T-cell (primary cell): ENCODE data around the gene LCLAT1. TPM values are rescaled to one million over a fixed set of nuclear protein-coding genes. Genes with fewer than 3 reads are reported as not detected.

Source experiments
- ATAC-seq, 4 experiments: fragments of 200-7000 bp in 3 of 4; fragments of 150-1000 bp in 1 of 4; cut with Tn5 transposase; replicated peaks in 1 of 4; 1 replicate in 3 of 4; 2 replicates in 1 of 4; pipeline ENCODE4 v1.10.0; 2021; ENCODE audit warnings: moderate library complexity in 3 of 4, mild to moderate bottlenecking in 2 of 4, moderate number of reproducible peaks in 1 of 4
- CTCF ChIA-PET, 2 donors: fragments of 300-600 bp; sonication (Branson Sonifier 250); formaldehyde crosslinking; loops; one replicate each; lab custom pipeline; 2022; ENCODE audit warnings: antibody characterized with exemption in 2 of 2; lab: Charles Lee
- POLR2A ChIA-PET, 2 donors: fragments of 300-600 bp; sonication (Branson Sonifier 250); formaldehyde crosslinking; loops; one replicate each; lab custom pipeline; 2022; ENCODE audit warnings: antibody characterized with exemption in 2 of 2; lab: Charles Lee
- DNase-seq, 35 experiments: peaks; one replicate each; pipeline versions ENCODE4 v3.0.0 to v3.0.0-alpha.2; 2013 to 2023
- H3K27ac ChIP-seq: one replicate; pipeline ENCODE4 v1.5.1; 2013; ENCODE audit warnings: low read length
- H3K27me3 ChIP-seq, 2 experiments: replicated peaks in 1 of 2; 1 replicate in 1 of 2; 2 replicates in 1 of 2; pipeline versions ENCODE4 v1.6.1 to v1.7.0; 2013; ENCODE audit warnings: low read length in 1 of 2, mixed read lengths in 1 of 2; ENCODE audit not compliant: control insufficient read depth in 2 of 2, insufficient read depth in 2 of 2; ENCODE audit errors: extremely low read depth in 1 of 2
- H3K36me3 ChIP-seq, 2 donors: 1 replicate in 1 of 2; 2 replicates in 1 of 2; pipeline versions ENCODE4 v1.6.1 to v1.7.0; 2013; ENCODE audit warnings: low read length in 1 of 2; ENCODE audit not compliant: control insufficient read depth in 2 of 2, insufficient read depth in 1 of 2; ENCODE audit errors: extremely low read depth in 1 of 2
- H3K4me1 ChIP-seq, 2 experiments: 1 replicate in 1 of 2; 2 replicates in 1 of 2; pipeline versions ENCODE4 v1.6.1 to v1.7.0; 2013; ENCODE audit warnings: low read length in 2 of 2, mixed read lengths in 1 of 2; ENCODE audit not compliant: insufficient read depth in 2 of 2, control insufficient read depth in 1 of 2; ENCODE audit errors: extremely low read depth in 1 of 2
- H3K4me3 ChIP-seq, 2 donors: 1 replicate in 1 of 2; 2 replicates in 1 of 2; pipeline versions ENCODE4 v1.5.1 to v1.7.0; 2013; ENCODE audit warnings: mild to moderate bottlenecking in 2 of 2, low read length in 1 of 2, moderate library complexity in 1 of 2; ENCODE audit not compliant: control insufficient read depth in 1 of 2; ENCODE audit errors: extremely low read depth in 1 of 2
- H3K9me3 ChIP-seq: 2 replicates; pipeline ENCODE4 v1.7.0; 2013
- H3K27ac Mint-ChIP-seq, 2 donors: one replicate each; pipeline ENCODE4 v1.8.0; 2020 to 2021; ENCODE audit warnings: mild to moderate bottlenecking in 2 of 2, mixed read lengths in 2 of 2
- H3K27me3 Mint-ChIP-seq, 2 donors: one replicate each; pipeline ENCODE4 v1.8.0; 2021 to 2022; ENCODE audit warnings: mixed read lengths in 2 of 2
- H3K36me3 Mint-ChIP-seq: one replicate; pipeline ENCODE4 v1.8.0; 2021; ENCODE audit warnings: mixed read lengths
- H3K4me1 Mint-ChIP-seq, 3 donors: one replicate each; pipeline ENCODE4 v1.8.0; 2020 to 2022; ENCODE audit warnings: mixed read lengths in 3 of 3, mild to moderate bottlenecking in 1 of 3
- H3K4me3 Mint-ChIP-seq, 3 donors: one replicate each; pipeline ENCODE4 v1.8.0; 2020 to 2022; ENCODE audit warnings: mild to moderate bottlenecking in 3 of 3, mixed read lengths in 3 of 3, moderate library complexity in 3 of 3
- H3K9me3 Mint-ChIP-seq, 3 donors: one replicate each; pipeline ENCODE4 v1.8.0; 2020 to 2022; ENCODE audit warnings: mixed read lengths in 3 of 3
- WGBS: methylation state at CpG from one replicate; pipeline ENCODE4 v1.1.5; 2013; ENCODE audit warnings: missing lambda C conversion rate; ENCODE audit not compliant: insufficient coverage; 5-methylcytosine and 5-hydroxymethylcytosine counted together
- total RNA-seq, 35 experiments: library from RNA in 6 of 35; stranded (reverse) in 6 of 35; fragments of 120-200 nt in 1 of 35; gene quantifications; one replicate each; pipeline versions ENCODE4 v1.2.1 to v1.2.4 and lab custom pipeline; 2013 to 2026

The LCLAT1 gene
- total RNA-seq, 5 donors from 2014 or later (not counting 1 experiment from before 2014, with no cell fraction given), result 13.8 to 33.0 (median 19.6) TPM

DNA sequence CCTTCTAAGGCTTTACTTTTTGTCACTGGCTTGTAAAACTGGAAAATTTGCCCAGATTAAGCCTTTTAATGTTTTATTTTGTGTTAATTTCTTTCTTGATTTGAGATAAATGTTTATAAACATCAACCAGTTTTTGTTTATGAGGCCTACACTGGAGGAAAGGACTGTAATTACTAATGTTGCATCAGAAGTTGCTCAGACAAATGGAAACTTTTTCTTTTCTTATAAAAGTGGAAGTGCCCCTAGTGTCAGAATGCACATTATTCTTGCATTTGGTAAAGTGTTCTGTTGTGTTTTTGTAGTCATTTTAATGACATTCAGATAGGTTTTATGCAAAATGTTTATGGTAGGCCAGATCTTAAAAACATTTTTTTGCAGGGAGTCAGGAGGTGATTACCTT is 25.3 kb downstream of the LCLAT1 start:
- peaks cover 0 to 12% of the 10 kb centered on the region in 2 experiments for H3K4me1 ChIP-seq
- CTCF ChIA-PET, result no interaction called here
- Mint-ChIP-seq H3K9me3 (peaks cover 0 to 6% (median 0%) of the 10 kb centered on the region in 3 donors), H3K4me1 (peaks cover 39 to 62% (median 45%) of the 10 kb centered on the region in 3 donors), H3K4me3 (no peak overlapping the region), H3K27ac (no peak overlapping the region), H3K27me3 (no peaks in the 10 kb centered on the region), H3K36me3 (peaks cover 15% of the 10 kb centered on the region)
- POLR2A ChIA-PET, result no interaction called here
- ATAC-seq (no peak), DNase-seq (no peak)
- no peaks in the 10 kb centered on the region for H3K27me3 ChIP-seq
- H3K4me3 ChIP-seq, result no peak overlapping the region
- no peaks in the 10 kb centered on the region for H3K36me3 ChIP-seq
- no peaks in the 10 kb centered on the region for H3K9me3 ChIP-seq
- no peak overlapping the region for H3K27ac ChIP-seq

- Mint-ChIP-seq H3K4me3 (no peak overlapping the region), H3K27me3 (no peaks in the 10 kb centered on the region), H3K9me3 (no peaks in the 10 kb centered on the region), H3K27ac (no peak overlapping the region), H3K36me3 (peaks cover 10% of the 10 kb centered on the region), H3K4me1 (peaks cover 30 to 47% (median 34%) of the 10 kb centered on the region in 3 donors)
- H3K36me3 ChIP-seq, result peaks cover 0 to 6% of the 10 kb centered on the region in 2 donors
- H3K9me3 ChIP-seq, result no peaks in the 10 kb centered on the region
- no peak for ATAC-seq
- POLR2A ChIA-PET, result interaction anchor here in 1 of 2 donors (1.4 kb wide), 1 partner anchor 16 kb away, joined by 4 read pairs; no protein-coding TSS in a partner anchor
- DNase-seq, result peak in 1 of 35 experiments; percentile 16
- CTCF ChIA-PET, result interaction anchor here (0.6 to 3.2 kb wide), 8 partner anchors 9 to 311 kb away, joined by 3 to 25 read pairs (median 5); no protein-coding TSS in a partner anchor
- no peak overlapping the region for H3K27ac ChIP-seq
- no peaks in the 10 kb centered on the region for H3K27me3 ChIP-seq
- no peak overlapping the region for H3K4me3 ChIP-seq
- peaks cover 0 to 12% of the 10 kb centered on the region in 2 experiments for H3K4me1 ChIP-seq
Observed at GRCh38 chr2:30475542-30475941, 28.5 kb downstream of the LCLAT1 start.

DNA sequence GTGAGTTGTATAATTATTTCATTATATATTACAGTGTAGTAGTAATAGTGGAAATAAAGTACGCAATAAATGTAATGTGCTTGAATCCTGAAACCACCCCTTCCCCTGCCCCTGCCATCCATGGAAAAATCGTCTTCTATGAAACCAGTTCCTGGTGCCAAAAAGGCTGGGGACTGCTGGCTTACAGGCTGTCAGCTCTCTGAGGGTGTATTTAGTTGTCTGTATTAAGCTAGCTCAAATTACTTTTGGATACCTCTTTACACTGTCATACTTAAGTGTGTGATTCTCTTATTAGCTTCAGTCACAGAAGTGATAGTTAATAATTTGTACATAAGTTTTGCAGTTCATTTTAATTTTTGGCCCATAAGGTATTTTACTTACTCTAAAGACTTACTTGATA is 29.6 kb downstream of the LCLAT1 start:
- H3K36me3 ChIP-seq, result peaks cover 0 to 9% of the 10 kb centered on the region in 2 donors
- H3K27me3 Mint-ChIP-seq, result no peaks in the 10 kb centered on the region
- no CpG with 5 or more reads among the region's 2 CpGs for WGBS
- peaks cover 4 to 12% of the 10 kb centered on the region in 2 experiments for H3K4me1 ChIP-seq
- H3K4me3 Mint-ChIP-seq, result no peak overlapping the region
- H3K27ac Mint-ChIP-seq, result no peak overlapping the region
- peaks cover 39 to 52% (median 41%) of the 10 kb centered on the region in 3 donors for H3K4me1 Mint-ChIP-seq
- H3K9me3 ChIP-seq, result no peaks in the 10 kb centered on the region
- H3K27me3 ChIP-seq, result no peaks in the 10 kb centered on the region
- CTCF ChIA-PET, result interaction anchor here (0.5 to 3.2 kb wide), 6 partner anchors 231 to 312 kb away, joined by 3 to 25 read pairs (median 6); no protein-coding TSS in a partner anchor
- no peak overlapping the region for H3K4me3 ChIP-seq
- H3K27ac ChIP-seq, result no peak overlapping the region
- H3K36me3 Mint-ChIP-seq, result peaks cover 15% of the 10 kb centered on the region
- ATAC-seq, result no peak
- H3K9me3 Mint-ChIP-seq, result no peaks in the 10 kb centered on the region
- POLR2A ChIA-PET, result interaction anchor here in 1 of 2 donors (1.4 kb wide), 1 partner anchor 15 kb away, joined by 4 read pairs; no protein-coding TSS in a partner anchor
- no peak for DNase-seq

- ChIA-PET CTCF (interaction anchor here in 1 of 2 donors (0.6 to 1.5 kb wide), 3 partner anchors 44 to 231 kb away, joined by 3 to 5 read pairs (median 5); no protein-coding TSS in a partner anchor), POLR2A (interaction anchor here in 1 of 2 donors (0.5 kb wide), 1 partner anchor 11 kb away, joined by 3 read pairs; no protein-coding TSS in a partner anchor)
- H3K27me3 ChIP-seq, result no peaks in the 10 kb centered on the region
- H3K27ac ChIP-seq, result no peak overlapping the region
- WGBS, result 100% methylated on average over 5 of the region's 6 CpGs
- Mint-ChIP-seq H3K4me3 (no peak overlapping the region), H3K9me3 (no peaks in the 10 kb centered on the region), H3K36me3 (peaks cover 15% of the 10 kb centered on the region), H3K27ac (no peak overlapping the region), H3K4me1 (peaks cover 15 to 33% (median 27%) of the 10 kb centered on the region in 3 donors), H3K27me3 (no peaks in the 10 kb centered on the region)
- DNase-seq, result no peak
- no peak for ATAC-seq
- H3K4me3 ChIP-seq, result no peak overlapping the region
- H3K36me3 ChIP-seq, result peaks cover 0 to 9% of the 10 kb centered on the region in 2 donors
- H3K9me3 ChIP-seq, result no peaks in the 10 kb centered on the region
- peaks cover 1 to 4% of the 10 kb centered on the region in 2 experiments for H3K4me1 ChIP-seq
Observed at GRCh38 chr2:30480703-30481322, 33.8 kb downstream of the LCLAT1 start.

GRCh38 chr2:30481323-30481800 is 34.3 kb downstream of the LCLAT1 start:
- CTCF ChIA-PET, result interaction anchor here in 1 of 2 donors (0.6 to 1.5 kb wide), 2 partner anchors 52 to 230 kb away, joined by 5 read pairs; no protein-coding TSS in a partner anchor
- Mint-ChIP-seq H3K4me3 (no peak overlapping the region), H3K27ac (no peak overlapping the region)

GRCh38 chr2:30482011-30482410 is 35.0 kb downstream of the LCLAT1 start:
- Mint-ChIP-seq H3K27ac (no peak overlapping the region), H3K4me1 (peaks cover 23 to 42% (median 32%) of the 10 kb centered on the region in 3 donors), H3K36me3 (peaks cover 15% of the 10 kb centered on the region), H3K27me3 (no peaks in the 10 kb centered on the region), H3K9me3 (no peaks in the 10 kb centered on the region), H3K4me3 (no peak overlapping the region)
- Histone ChIP-seq H3K27ac (no peak overlapping the region), H3K27me3 (no peaks in the 10 kb centered on the region), H3K36me3 (peaks cover 0 to 9% of the 10 kb centered on the region in 2 donors), H3K4me3 (no peak overlapping the region), H3K4me1 (peaks cover 0 to 4% of the 10 kb centered on the region in 2 experiments), H3K9me3 (no peaks in the 10 kb centered on the region)
- ATAC-seq (no peak), DNase-seq (no peak)
- ChIA-PET CTCF (no interaction called here), POLR2A (interaction anchor here in 1 of 2 donors (0.6 kb wide), 1 partner anchor 251 kb away, joined by 4 read pairs; the partner anchor contains the start of gene LBH)

More at GRCh38 chr2:30481323-30481800, 34.3 kb downstream of the LCLAT1 start:
- Mint-ChIP-seq H3K4me1 (peaks cover 17 to 36% (median 26%) of the 10 kb centered on the region in 3 donors), H3K9me3 (no peaks in the 10 kb centered on the region), H3K27me3 (no peaks in the 10 kb centered on the region), H3K36me3 (peaks cover 15% of the 10 kb centered on the region)
- POLR2A ChIA-PET, result interaction anchor here (0.5 to 0.6 kb wide), 2 partner anchors 12 to 250 kb away, joined by 3 to 4 read pairs; partner anchors contain the start of gene LBH (in 1 of the 2)
- Histone ChIP-seq H3K4me1 (peaks cover 0 to 4% of the 10 kb centered on the region in 2 experiments), H3K27ac (no peak overlapping the region), H3K27me3 (no peaks in the 10 kb centered on the region), H3K36me3 (peaks cover 0 to 9% of the 10 kb centered on the region in 2 donors), H3K9me3 (no peaks in the 10 kb centered on the region), H3K4me3 (no peak overlapping the region)
- DNase-seq (peak in 1 of 35 experiments; percentile 7), ATAC-seq (no peak)
- WGBS, result 88% methylated on average over 2 of the region's 3 CpGs
